NCI-H1694 (cell line): Measurements from ENCODE around the gene FMO5.
A peak's percentile ranks its signal among the peaks of the same experiment; 100 is the strongest.
"Not testable (repeated sequence)": the region's sequence is repeated elsewhere in the genome, so short reads cannot be mapped to it uniquely, and the experiment has no call there.

Source experiments
- DNase-seq: peaks from one replicate; lab custom pipeline; 2025; lab: John Stamatoyannopoulos, UW

The FMO5 gene, protein sequence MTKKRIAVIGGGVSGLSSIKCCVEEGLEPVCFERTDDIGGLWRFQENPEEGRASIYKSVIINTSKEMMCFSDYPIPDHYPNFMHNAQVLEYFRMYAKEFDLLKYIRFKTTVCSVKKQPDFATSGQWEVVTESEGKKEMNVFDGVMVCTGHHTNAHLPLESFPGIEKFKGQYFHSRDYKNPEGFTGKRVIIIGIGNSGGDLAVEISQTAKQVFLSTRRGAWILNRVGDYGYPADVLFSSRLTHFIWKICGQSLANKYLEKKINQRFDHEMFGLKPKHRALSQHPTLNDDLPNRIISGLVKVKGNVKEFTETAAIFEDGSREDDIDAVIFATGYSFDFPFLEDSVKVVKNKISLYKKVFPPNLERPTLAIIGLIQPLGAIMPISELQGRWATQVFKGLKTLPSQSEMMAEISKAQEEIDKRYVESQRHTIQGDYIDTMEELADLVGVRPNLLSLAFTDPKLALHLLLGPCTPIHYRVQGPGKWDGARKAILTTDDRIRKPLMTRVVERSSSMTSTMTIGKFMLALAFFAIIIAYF

GRCh38 chr1:147225193-147225730 is at the start of gene FMO5:
TSS of gene FMO5 (minus strand) at chr1:147225339. CDS start at chr1:147225029, 310 bp downstream.
- no peak for DNase-seq

DNA sequence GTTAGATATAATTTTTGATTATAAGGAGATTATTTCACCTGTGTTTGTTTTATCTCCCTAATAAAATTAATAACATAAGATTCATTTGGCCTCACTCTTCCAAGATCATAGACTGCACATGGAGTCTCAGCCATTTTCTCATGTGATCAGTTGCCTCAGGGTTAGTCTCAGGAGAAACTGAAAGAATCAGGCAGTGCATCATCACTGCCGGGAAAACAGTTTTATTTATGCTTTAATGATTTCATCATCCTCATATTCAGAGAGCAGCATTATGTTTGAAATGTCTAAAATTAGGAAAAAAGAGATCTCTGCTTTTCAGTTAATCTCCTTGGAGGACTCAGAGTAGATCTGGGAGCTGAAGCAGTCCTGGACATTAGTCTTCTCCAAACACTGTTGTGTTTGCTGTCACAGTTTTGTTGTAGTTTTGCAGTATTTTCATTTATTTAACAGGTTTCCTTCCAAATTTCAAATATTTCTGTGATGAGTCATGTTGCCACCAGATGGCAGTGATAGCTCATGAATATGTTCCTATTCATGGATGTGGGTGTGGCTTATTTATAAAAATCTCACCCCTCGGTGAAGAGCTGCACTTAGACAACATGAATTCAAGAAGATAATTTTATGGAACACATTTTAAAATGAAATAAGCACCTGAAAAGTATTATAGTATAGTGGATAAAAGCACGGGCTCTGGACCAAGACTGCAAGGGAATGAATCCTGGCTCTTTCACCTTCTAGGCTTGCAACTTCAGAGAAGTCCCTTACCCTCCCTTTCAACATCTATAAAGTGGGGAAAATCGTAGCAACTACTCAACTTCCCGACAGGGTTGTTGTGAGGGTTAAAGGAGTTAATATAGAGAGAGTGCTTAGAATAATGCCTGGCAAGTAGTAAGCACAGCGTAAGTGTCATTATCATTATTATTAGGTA is 48.5 kb upstream of the FMO5 start:
- peak; percentile 76 for DNase-seq

DNA sequence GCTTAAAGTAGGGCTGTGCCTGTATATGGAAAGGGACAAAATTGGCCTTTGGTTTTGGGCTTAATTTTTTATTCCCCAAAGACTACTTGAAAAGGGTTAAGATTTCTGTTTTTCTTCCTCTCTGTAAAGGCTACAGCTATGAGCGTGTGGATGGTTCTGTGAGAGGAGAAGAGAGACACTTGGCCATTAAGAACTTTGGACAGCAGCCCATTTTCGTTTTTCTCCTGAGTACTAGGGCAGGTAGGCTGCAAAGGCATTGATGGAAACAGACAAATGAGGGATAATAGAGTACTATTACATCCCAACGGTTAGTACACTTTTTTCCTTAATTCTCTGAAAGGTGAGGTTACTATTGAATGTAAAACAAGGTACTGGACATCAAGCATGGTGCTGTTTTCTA is 46.9 kb upstream of the FMO5 start:
- DNase-seq: no peak

DNA sequence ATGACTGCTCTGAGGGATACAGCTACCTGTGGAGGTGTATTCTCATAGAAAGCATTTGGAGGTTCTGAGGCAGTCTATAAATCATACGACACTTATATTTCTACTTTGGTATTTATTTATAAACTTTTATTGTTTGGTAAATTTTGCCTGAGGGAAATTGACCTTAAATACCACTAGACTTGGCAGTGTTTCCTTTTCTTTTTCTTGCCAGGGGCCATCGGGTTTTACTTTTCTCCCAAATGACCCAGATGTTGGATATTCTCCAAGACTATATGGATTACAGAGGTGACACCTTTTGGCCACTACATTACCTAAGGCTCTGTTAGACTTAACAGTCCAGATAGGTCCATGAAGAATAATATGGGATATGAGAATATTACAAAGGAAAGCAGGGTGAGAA is 45.6 kb upstream of the FMO5 start:
- no peak for DNase-seq

GRCh38 chr1:147267711-147268110 is 42.6 kb upstream of the FMO5 start:
- DNase-seq: no peak

GRCh38 chr1:147266381-147266780 is 41.2 kb upstream of the FMO5 start:
- no peak for DNase-seq

- no peak for DNase-seq
These were observed 39.1 kb upstream of the FMO5 start for GRCh38 chr1:147264158-147264768.

- DNase-seq: no peak
These were observed 35.8 kb upstream of the FMO5 start for GRCh38 chr1:147260956-147261355.

DNA sequence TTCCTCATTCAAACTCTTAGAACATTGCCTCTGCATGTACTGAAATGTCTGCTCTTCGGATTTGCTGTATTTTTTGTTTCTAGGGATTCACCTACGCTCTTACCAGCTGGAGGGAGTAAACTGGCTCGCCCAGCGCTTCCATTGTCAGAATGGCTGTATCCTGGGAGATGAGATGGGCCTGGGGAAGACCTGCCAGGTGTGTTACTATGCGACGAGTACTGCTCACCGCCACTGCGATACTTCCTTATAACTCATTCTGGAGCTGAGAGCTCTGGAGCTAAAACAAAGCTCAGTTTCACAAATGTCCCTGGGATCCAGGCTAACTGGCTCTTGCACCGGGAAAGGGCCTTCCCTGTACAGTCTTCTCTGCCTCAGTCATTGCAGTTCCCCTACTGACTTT is 27.4 kb upstream of the FMO5 start:
- DNase-seq: no peak

- DNase-seq: no peak
These were observed 22.6 kb upstream of the FMO5 start for GRCh38 chr1:147247656-147248238.

DNA sequence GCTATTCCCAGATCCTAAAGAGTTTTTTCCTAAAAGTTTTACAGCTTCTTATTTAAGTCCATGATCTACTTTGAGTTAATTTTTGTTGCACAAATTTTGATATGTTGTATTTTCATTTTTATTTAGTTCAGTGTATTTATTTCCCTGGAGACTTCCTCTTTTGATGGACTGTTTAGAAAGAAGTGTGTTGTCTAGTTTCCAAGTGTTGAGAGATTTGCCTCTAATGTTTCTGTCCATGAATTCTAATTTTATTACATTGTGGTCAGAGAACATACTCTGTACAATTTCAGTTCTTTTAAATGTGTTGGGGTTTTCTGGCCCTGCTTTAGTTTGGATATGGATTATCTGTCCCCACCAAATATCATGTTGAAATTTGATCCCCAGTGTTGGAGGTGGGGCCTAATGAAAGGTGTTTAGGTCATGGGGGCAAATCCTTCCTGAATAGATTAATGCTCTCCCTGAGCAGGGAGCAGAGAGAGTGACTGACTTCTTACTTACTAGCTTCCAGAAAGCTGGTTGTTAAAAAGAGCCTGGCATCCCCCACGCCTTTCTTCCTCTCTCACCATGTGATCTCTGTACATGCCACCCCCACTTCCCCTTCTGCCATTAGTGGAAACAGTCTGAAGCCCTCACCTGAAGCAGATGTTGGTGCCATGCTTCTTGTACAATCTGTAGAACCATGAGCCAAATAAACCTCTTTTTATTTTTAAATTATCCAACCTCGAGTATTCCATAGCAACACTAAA is 21.9 kb upstream of the FMO5 start:
- DNase-seq: no peak

GRCh38 chr1:147246044-147246690 is 21.0 kb upstream of the FMO5 start:
- DNase-seq: no peak

DNA sequence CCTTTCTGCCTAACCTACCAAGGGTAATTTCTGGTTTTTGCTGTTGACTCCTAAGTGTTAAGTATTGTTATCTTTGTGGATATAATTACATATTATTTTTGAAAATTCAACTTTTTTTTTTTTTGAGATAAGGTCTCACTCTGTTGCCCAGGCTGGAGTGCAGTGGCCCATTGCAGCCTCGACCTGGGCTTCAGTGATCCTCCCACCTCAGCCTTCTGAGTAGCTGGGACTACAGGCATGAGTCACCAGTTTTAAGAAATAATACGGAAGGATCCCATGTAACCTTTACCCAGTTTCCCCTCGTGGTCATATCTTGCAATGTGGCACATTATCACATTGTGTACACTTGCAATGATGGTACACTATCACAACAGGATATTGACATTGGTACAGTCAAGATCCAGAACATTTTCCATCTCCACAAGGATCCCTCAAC is 20.5 kb upstream of the FMO5 start:
- no peak for DNase-seq

DNA sequence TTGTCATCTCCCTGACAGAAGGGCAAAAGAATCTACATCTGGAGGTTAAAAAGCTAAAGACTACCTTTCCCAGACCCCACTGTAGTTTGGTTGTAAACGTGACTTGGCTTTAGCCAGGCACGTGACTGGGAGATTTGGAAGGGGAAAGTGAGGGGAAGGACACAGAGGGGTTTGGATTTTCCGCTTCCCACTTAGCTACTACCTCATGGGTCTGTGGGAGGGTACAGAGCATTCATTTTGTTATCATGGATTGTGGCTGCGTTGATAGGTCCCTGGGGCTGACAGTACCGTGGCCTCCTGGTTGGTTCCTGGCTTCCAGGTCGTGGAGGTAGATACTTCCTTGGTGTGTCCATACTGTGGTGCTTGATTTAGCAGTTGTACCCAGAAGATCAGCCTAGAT is 20.0 kb upstream of the FMO5 start:
- DNase-seq: no peak

- DNase-seq: no peak
These were observed 18.7 kb upstream of the FMO5 start for GRCh38 chr1:147243841-147244240.

- DNase-seq: no peak
These were observed 18.1 kb upstream of the FMO5 start for GRCh38 chr1:147243228-147243685.

DNA sequence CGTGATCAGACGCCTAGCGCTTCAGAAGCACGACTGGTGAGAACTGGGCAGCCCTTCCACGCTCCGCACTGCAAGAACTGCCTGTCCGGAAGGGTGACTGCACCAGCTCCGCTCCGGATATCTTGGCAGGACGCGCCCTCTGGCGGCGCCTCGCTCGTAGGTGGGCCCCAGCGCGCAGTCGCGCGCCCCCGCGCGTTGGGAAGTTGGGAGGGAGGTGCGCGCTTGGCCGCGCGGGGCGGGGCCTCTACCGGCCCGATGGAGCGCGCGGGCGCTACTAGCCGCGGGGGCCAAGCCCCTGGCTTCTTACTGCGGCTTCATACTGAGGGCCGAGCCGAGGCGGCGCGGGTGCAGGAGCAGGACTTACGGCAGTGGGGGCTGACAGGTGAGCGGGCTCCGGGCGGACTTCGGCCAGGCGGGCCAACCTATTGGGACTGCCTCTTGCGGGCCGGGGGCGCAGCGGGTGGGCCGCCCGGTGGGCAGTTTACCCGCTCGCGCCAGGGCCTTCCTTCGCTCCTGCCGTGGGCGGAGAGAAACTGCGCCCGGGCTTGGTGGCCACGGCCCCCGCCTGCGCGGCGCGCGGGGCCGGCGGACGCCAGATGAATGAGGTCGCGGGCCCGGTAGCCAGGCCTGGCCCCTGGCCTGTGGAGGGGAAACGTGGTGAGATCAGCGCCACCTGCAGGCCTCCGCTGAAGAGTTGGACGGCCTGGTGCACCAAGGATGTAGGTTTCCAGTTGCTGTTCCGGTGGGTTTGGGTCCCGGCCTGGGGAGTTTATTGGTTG is 17.5 kb upstream of the FMO5 start, which contains the start of gene CHD1L:
TSS of gene CHD1L (plus strand) at position 236 of the 779 bp plus-strand sequence. CDS start at position 256, 20 bp downstream.
- DNase-seq: peak; percentile 86

DNA sequence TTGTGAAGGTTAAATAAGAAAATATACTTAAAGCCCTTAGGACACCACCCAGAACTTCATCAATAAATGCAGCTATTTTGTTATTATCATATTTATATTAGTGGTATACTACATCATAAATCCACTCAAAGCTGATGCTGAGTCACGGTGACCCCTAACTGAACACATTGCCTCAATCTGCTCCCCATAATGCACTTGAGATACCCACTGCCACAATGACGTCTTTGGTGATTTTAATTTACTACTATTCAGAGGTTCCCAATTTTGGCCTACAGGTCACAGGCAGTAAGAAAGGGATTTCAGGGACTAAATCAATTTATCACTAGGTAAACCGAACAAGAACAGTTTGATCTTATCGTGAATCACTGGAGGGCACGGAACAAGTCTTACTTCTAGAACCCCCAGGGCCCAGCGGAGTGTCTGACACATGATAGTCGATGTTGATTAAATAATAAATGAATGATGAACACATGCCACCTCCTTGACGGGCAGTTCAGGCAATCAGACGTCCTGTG is 16.9 kb upstream of the FMO5 start:
- no peak for DNase-seq

GRCh38 chr1:147240131-147240721 is 15.1 kb upstream of the FMO5 start:
- not testable (repeated sequence) for DNase-seq
